ENCODE measurements around the gene TTC7B.

The TTC7B gene

GRCh38 chr14:90558041-90558982, 257.9 kb downstream of the TTC7B start:
- no peak for DNase-seq (ENCODE audit: low spot score)

GRCh38 chr14:90557516-90557915, 258.7 kb downstream of the TTC7B start:
- DNase-seq (ENCODE audit: low spot score): no peak

- DNase-seq (ENCODE audit: low spot score): no peak
These were observed 259.4 kb downstream of the TTC7B start for GRCh38 chr14:90556666-90557450.

GRCh38 chr14:90556012-90556477, 260.2 kb downstream of the TTC7B start:
- no peak for DNase-seq (ENCODE audit: low spot score)

- no peak for DNase-seq (ENCODE audit: low spot score)
These were observed 260.9 kb downstream of the TTC7B start for GRCh38 chr14:90555126-90556011.

GRCh38 chr14:90554341-90554740, 261.9 kb downstream of the TTC7B start:
- no peak for DNase-seq (ENCODE audit: low spot score)

- DNase-seq (ENCODE audit: low spot score): no peak
These were observed 262.3 kb downstream of the TTC7B start for GRCh38 chr14:90553921-90554336.

GRCh38 chr14:90553298-90553920, 262.8 kb downstream of the TTC7B start:
- DNase-seq (ENCODE audit: low spot score): no peak

GRCh38 chr14:90552465-90553297, 263.5 kb downstream of the TTC7B start:
- no peak for DNase-seq (ENCODE audit: low spot score)

- no peak for DNase-seq (ENCODE audit: low spot score)
These were observed 264.3 kb downstream of the TTC7B start for GRCh38 chr14:90551733-90552464.

GRCh38 chr14:90551070-90551704, 265.0 kb downstream of the TTC7B start:
- no peak for DNase-seq (ENCODE audit: low spot score)

- no peak for DNase-seq (ENCODE audit: low spot score)
These were observed 266.2 kb downstream of the TTC7B start for GRCh38 chr14:90549794-90550641.

- no peak for DNase-seq (ENCODE audit: low spot score)
These were observed 267.8 kb downstream of the TTC7B start for GRCh38 chr14:90548455-90548854.

GRCh38 chr14:90547968-90548367, 268.3 kb downstream of the TTC7B start:
- DNase-seq (ENCODE audit: low spot score): no peak

GRCh38 chr14:90547250-90547649, 269.0 kb downstream of the TTC7B start:
- no peak for DNase-seq (ENCODE audit: low spot score)

GRCh38 chr14:90546767-90547166, 269.5 kb downstream of the TTC7B start:
- no peak for DNase-seq (ENCODE audit: low spot score)

- no peak for DNase-seq (ENCODE audit: low spot score)
These were observed 270.1 kb downstream of the TTC7B start for GRCh38 chr14:90545966-90546751.

- DNase-seq (ENCODE audit: low spot score): no peak
These were observed 270.8 kb downstream of the TTC7B start for GRCh38 chr14:90545382-90545781.
